Osteocyte (in vitro differentiated cells): ENCODE data around the gene PRMT2. TPM values are rescaled to one million over a fixed set of nuclear protein-coding genes. Genes with fewer than 3 reads are reported as not detected.

Source experiments
- DNase-seq: peaks from one replicate; pipeline ENCODE4 v3.0.0; 2021; ENCODE audit warnings: mixed read lengths; ENCODE audit not compliant: unreplicated experiment; ENCODE audit errors: extremely low spot score
- H3K27ac Mint-ChIP-seq: one replicate; pipeline ENCODE4 v1.8.0; 2021; ENCODE audit warnings: mild to moderate bottlenecking, mixed read lengths; ENCODE audit not compliant: unreplicated experiment
- H3K27me3 Mint-ChIP-seq: one replicate; pipeline ENCODE4 v1.8.0; 2021; ENCODE audit warnings: mixed read lengths; ENCODE audit not compliant: unreplicated experiment
- H3K36me3 Mint-ChIP-seq: one replicate; pipeline ENCODE4 v1.8.0; 2021; ENCODE audit warnings: mixed read lengths; ENCODE audit not compliant: unreplicated experiment
- H3K4me1 Mint-ChIP-seq: one replicate; pipeline ENCODE4 v1.8.0; 2021; ENCODE audit warnings: mixed read lengths; ENCODE audit not compliant: unreplicated experiment
- H3K4me3 Mint-ChIP-seq: one replicate; pipeline ENCODE4 v1.8.0; 2021; ENCODE audit warnings: mild to moderate bottlenecking, moderate library complexity, mixed read lengths; ENCODE audit not compliant: unreplicated experiment
- H3K9me3 Mint-ChIP-seq: one replicate; pipeline ENCODE4 v1.8.0; 2021; ENCODE audit warnings: mixed read lengths; ENCODE audit not compliant: unreplicated experiment
- CTCF ChIP-seq: fragments of 200-600 bp; sonication (generic); IDR thresholded peaks from 2 replicates; pipeline ENCODE4 v1.5.0; 2021; ENCODE audit warnings: antibody characterized with exemption, mild to moderate bottlenecking, moderate library complexity
- total RNA-seq: library from RNA; stranded (reverse); gene quantifications from 2 replicates; pipeline ENCODE4 v1.2.1, GENCODE V29; 2021

Gene PRMT2
- total RNA-seq, 1 donor from 2014 or later = 115 TPM

DNA sequence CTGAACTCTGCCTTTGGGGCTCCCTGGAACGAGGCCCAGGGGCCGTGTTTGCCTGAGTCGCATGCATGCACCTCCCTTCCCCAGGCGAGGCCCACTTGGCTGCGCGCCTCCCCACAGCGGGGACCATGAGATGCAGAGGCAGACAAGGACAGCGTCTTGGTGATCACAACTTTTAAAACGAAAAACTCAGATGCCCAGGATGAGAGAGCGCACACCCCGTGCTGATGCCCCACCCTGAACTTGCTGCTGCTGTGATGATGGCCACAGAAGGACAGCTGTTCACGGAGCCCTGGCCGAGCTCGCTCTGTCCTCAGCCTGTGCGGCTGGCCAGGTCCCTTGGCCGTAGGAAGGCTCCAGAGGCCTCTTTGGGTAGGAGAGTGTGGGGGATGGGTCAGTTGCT is 11.4 kb upstream of the PRMT2 start:
- H3K27me3 Mint-ChIP-seq = no peaks in the 10 kb centered on the region
- TF ChIP-seq CTCF = no peak
- H3K36me3 Mint-ChIP-seq = peaks cover 3% of the 10 kb centered on the region
- H3K27ac Mint-ChIP-seq = no peak overlapping the region
- peaks cover 37% of the 10 kb centered on the region for H3K4me1 Mint-ChIP-seq
- H3K9me3 Mint-ChIP-seq = peaks cover 8% of the 10 kb centered on the region
- DNase-seq = no peak
- H3K4me3 Mint-ChIP-seq = no peak overlapping the region

- H3K9me3 Mint-ChIP-seq = no peaks in the 10 kb centered on the region
- DNase-seq = no peak
- H3K4me3 Mint-ChIP-seq = no peak overlapping the region
- peaks cover 5% of the 10 kb centered on the region for H3K27me3 Mint-ChIP-seq
- no peak overlapping the region for H3K27ac Mint-ChIP-seq
- H3K4me1 Mint-ChIP-seq = peaks cover 25% of the 10 kb centered on the region
- TF ChIP-seq CTCF = no peak
- H3K36me3 Mint-ChIP-seq = no peaks in the 10 kb centered on the region
Observed at GRCh38 chr21:46625759-46626158, 9.7 kb upstream of the PRMT2 start.

DNA sequence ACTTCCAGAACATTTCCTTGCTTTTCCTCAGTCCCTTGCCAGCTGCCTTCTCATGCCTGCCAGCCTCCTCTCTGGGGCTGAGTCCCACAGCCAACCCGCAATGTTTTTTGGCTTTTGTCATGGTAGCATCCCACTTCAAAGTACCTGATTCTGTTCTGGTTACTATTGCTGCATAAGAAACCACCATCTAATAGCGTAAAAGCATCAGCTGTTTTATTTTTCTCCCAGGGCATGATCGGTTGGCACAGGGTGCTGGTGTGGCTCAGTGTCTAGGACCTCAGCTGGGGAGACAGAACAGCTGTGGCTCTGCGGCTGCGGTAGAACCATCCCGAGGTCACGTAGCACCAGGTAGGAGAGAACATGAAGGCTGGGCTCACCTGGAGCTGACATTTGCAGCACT is 8.9 kb upstream of the PRMT2 start:
- no peaks in the 10 kb centered on the region for H3K36me3 Mint-ChIP-seq
- peaks cover 18% of the 10 kb centered on the region for H3K4me1 Mint-ChIP-seq
- no peak for TF ChIP-seq CTCF
- no peak overlapping the region for H3K27ac Mint-ChIP-seq
- H3K27me3 Mint-ChIP-seq = peaks cover 8% of the 10 kb centered on the region
- H3K4me3 Mint-ChIP-seq = no peak overlapping the region
- DNase-seq = no peak
- H3K9me3 Mint-ChIP-seq = no peaks in the 10 kb centered on the region

GRCh38 chr21:46626975-46627501 is 8.4 kb upstream of the PRMT2 start:
- H3K4me1 Mint-ChIP-seq = peaks cover 13% of the 10 kb centered on the region
- H3K27ac Mint-ChIP-seq = no peak overlapping the region
- H3K27me3 Mint-ChIP-seq = peaks cover 9% of the 10 kb centered on the region
- no peaks in the 10 kb centered on the region for H3K9me3 Mint-ChIP-seq
- H3K4me3 Mint-ChIP-seq = no peak overlapping the region
- DNase-seq = no peak
- H3K36me3 Mint-ChIP-seq = no peaks in the 10 kb centered on the region
- TF ChIP-seq CTCF = no peak

- Mint-ChIP-seq H3K27me3 (peaks cover 9% of the 10 kb centered on the region), H3K9me3 (no peaks in the 10 kb centered on the region), H3K4me3 (no peak overlapping the region), H3K4me1 (peaks cover 6% of the 10 kb centered on the region), H3K36me3 (no peaks in the 10 kb centered on the region), H3K27ac (no peak overlapping the region)
- no peak for DNase-seq
- TF ChIP-seq CTCF = no peak
Observed at GRCh38 chr21:46627726-46628125, 7.7 kb upstream of the PRMT2 start.
